GM18520 (cell line): ENCODE results near the gene DNM1.
"Not testable (repeated sequence)": the region's sequence is repeated elsewhere in the genome, so short reads cannot be mapped to it uniquely, and the experiment has no call there.

ENCODE experiments used
- ATAC-seq: cut with Tn5 transposase; IDR thresholded peaks from one replicate; pipeline ENCODE4 v1.9.1; 2021; ENCODE audit not compliant: unreplicated experiment

DNM1 gene

DNA sequence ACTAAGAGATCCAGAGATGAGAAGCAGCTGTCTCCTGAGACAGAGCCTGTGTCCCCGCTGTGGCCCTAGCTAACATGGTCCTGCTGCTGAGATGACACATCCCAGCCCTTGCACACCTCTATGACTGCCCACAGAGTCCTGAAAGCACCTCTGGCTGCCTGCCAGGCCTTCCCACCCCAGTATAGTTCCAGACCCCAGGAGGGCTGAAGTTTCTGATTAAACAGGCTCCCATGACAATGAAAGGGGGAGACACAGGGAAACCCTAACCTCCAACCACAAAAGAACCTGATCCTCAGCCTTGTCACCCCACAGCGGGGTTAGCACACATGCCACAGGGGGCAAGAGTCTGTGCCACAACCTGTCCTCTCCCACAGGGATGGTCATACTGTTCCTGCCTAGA, 27.5 kb upstream of the DNM1 start:
- no peak for ATAC-seq

DNA sequence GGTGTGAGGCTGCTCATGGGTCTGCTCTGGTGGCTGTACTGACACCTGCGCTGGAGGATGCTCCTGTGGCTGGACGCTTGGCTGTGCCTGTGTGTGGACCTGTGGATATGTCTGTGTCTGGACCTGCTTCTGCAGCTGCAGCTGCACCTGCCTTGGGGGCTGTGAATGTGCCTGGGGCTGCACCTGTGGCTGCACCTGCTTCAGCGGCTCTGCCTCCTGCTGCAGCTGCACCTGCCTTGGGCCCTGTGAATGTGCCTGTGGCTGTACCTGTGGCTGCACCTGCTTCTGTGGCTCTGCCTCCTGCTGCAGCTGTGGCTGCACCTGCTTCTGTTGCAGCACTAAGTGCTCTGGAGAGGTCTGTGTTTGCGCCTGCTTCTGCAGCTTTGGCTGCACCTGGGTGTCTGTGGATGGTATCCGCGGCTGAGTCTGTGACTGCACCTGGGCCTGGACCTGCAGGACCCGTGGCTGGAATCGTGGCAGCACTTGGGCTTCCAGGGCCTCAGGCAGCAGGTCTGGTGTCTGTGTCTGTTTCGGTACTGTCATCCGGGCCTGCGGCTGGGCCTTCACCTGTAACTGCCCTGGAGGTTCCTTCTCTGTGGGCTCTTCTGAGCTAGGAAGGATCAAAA, 24.3 kb upstream of the DNM1 start:
- ATAC-seq: no peak

DNA sequence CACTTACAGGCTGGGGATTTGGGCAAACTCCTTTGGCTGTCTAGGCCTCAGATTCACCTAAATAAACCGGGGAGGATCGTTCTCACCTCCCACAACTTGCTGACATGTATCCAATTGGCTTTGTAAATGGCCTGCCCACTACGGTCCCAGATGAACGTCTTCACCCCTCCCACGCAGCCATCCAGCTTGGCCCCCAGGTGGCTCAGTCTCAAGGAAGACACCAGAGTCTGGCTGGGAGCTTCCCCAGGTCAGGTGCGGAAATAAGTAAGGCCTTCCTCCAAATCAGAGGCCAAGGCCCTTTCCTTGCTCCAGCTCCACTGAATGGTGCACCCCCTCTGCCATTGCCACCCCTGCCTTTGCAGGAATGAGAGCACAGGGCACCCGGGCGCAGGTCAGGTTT, 23.2 kb upstream of the DNM1 start:
- no peak for ATAC-seq

DNA sequence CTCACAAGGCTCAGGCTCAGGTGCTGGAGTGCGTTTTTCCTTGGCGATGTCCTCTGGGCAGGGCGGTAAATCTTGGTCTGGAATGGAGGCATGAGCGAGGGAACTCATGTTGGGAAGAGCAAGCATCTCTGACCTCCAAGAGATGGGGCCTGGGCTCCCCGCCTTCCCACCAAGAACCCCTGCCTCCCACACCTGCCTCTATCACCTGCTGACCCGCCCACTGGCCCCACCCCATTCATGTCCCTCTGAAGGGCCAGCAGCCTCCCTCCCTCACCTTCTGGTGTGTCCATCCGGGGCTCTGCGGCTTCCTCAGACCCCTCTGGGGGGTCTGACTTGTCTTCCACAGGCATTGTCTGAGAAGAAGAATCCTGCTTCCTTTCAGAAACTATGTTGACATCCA, 22.7 kb upstream of the DNM1 start:
- ATAC-seq: no peak

DNA sequence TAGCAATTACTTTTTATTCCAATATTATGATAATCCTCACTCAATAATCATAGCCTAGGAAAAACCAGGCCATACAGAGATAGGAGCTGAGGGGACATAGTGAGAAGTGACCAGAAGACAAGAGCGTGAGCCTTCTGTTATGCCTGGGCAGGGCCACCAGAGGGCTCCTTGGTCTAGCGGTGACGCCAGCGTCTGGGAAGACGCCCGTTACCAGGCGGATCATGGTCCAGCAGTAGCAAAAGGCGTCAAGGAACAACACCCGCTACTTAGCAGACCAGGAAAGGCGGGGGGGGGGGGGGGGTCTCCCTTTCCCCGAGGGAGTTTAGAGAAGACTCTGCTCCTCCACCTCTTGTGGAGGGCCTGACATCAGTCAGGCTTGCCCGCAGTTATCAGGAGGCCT, 21.7 kb upstream of the DNM1 start:
- ATAC-seq: not testable (repeated sequence)

DNA sequence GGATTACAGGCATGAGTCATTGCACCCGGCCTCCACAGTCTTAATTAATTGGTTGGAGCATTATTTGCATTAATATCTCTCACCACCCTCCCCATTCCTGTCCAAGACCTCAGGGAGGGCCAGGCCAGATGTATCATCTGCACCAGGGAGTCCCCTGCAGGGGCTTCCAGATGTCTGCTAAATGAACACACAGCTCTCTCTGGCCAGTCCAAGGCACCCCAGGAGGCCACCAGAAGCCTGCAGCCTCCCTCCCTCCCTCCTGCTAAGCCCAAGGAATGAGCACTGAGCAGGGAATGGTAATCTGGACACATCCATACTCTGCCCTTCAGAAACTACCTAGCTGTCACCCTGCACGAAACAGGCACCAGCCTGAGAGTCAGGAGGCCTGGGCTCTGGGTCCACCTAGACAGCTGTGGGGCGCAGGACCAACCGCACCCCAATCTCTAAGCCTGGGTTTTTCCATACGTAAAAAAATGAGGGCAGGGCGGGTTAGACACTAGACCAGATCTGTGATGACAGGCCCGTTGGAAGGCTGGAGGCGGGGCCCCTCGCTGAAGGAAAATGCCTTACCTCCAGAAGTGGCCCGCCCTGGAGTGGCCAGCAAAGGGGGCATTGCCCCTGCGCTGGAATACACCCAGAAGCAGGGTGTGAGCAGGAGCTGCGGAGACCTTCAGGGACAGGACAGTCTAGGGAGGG, 20.1 kb upstream of the DNM1 start:
- ATAC-seq: no peak

DNA sequence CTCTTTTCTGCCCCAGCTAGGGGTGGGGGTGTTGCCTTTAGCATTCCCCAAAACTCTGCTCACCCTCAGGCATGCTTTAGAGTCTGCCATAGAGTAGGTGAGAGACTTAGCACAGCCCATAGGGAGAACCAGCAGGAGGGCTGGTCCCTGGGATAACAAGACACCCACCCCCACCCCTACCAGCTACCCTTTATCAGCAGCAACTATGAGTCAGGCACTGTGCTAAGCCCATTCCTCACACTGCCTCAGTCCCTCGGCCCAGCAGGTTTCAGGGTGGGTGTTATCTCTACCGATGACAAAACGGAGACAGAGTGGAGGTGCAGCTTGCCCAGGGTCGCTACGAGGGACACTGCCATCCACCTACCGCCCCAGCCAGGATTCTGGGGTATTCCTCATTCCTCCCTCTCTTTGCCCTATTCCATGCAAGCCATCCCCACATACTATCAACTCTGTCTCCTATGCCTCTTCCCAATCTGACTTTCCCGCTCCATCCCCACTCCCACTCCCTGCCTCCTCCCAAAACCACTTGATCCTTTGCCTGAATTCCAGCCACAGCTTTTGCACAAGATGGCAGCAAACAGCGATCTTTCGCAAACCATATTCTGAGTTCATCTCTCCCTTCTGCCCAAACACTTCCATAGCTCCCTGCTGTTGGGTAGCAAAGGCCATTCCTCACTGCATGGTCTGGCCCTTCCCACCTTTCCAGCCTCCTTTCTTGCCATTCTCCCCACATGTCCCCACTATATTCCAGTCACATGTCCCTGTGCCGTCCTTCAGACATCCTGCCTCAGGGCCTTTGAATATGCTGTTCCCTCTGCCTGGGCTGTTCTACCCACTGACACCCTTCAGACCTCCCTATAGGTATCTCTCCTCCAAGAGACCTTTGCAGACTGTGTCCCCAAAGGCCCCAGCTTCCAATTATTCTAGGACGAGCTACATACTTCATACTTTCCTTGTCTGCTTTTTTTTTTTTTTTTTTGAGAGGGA, 16.9 kb upstream of the DNM1 start:
- ATAC-seq: no peak

DNA sequence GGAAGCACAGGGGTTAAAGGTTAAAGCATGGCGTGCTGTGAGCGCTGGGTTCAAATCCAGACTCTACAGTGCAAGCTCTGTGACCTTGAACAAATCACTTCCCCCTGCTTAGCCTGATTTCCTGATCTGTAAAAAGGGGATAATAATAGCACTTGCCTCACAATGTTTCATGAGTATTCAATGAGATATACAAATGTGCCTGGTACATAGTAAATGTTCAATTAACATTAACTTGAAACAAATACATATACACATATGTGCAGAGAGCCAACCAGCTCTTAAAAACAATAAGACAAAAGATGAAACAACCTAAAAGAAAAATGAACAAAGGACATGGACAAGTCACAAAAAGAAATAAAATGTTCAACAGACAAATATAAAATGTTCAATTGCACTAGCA, 15.8 kb upstream of the DNM1 start:
- no peak for ATAC-seq

DNA sequence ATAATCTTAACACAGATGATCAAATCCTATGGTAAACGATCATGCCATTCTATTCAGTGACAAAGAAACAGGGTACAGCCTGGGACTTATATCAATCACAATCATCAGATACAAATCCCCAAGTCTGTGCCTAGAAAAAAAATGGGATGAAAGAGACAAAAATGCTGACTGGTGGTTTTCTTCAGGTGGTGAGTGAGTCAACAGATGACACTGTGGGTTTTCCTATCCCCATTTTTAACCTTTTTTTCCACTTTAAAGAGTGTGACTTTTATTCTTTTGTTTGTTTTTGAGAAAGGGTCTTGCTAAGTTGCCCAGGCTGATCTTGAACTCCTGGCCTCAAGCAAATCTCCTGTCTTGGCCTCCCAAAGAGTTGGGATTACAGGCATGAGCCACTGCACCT, 15.0 kb upstream of the DNM1 start:
- no peak for ATAC-seq

DNA sequence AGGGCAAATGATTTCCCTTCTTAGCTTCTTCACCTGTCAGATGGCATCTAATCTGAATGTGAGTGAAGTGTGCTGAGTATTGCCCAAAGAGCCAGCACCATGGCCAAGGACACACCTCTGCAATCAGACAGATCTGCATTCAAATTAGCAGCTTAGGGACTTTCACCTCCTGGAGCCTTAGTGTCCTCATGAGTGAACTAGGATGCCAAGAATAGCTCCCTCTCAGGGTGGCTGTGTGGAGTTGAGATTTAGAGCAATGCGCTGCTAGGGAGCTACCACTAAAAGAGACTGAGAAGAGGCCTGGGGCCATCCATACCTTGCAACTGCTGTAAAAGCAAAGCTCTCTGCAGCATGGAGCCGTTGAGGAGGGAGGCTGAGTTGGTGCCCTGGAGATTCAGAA, 13.2 kb upstream of the DNM1 start:
- no peak for ATAC-seq

DNA sequence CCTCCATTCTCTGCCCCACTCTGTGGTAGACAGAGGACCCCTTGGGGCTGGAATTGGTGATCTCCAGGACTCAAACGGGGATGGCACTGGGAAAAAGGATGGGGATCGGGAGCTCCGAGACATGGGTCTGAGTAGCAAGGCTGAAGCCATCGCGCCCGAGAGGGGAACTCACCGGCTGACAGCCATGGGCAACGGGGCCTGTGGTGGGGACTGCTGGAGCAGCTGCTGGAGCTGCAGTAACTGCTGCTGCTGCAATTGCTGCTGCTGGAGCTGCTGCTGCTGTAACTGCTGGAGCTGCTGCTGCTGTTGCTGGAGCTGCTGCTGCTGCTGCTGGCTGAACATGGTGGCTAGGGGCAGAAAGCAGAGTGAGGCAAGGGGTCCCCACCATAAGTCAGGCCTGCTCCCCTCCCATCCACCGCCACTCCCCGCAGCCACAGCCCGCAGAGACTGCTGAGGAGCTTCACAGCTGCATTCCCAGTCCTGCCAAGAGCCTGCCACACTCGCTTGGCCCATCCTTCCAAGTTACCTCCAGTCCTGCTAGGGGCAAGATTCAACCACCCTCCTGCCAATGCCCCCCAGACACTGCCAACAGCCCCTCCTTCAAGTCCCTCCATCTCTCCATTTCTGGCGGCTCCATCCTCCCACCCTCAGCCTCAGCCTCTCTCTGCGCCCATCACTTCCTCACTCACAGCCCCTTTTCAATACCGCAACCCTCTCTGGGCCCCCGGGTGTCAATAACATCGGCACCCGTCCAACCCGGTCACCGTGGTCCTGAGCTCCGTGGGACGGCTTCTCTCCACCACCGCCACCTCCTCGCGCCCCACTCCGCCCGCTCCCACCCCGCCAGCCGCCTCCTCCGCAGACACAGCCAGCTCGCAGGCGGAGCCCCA, 12.4 kb upstream of the DNM1 start:
- ATAC-seq: no peak

DNA sequence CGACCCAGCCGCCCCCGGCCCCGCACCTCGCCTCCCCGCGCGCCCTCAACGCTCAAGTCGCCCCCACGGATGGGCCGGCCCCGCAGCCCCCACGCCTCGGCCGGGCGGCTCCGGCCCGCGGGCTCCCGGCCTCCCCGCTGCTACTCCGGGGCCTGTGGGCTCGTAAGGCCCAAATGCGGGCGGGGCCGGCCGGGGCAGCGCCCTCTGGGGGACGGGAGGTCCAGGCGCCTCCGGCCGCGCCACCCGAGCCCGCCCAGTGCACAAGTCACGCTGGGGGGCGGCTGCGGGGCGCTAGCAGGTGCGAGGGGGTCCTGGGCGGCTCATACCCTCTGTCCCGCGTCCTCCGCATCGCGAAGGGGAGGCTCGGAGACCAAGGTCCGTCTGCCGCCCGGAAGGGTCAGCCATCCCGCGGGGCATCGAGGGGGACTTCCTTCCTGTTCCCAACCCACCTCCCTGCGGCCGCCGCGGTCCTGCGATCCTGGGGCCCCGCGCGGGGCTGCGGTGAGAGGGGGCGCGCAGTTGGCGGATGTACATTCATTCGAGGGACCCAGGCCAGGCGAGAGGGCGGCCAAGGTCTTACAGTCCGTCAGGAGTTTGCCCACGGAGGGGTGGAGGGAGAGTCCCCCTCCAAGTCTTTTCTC, 11.7 kb upstream of the DNM1 start, which contains the start of gene CIZ1:
Gene CIZ1 (minus strand): TSS at position 167 of the 641 bp plus-strand sequence. CDS start 715 bp downstream, outside the sequence.
- peak; percentile 75 for ATAC-seq

DNA sequence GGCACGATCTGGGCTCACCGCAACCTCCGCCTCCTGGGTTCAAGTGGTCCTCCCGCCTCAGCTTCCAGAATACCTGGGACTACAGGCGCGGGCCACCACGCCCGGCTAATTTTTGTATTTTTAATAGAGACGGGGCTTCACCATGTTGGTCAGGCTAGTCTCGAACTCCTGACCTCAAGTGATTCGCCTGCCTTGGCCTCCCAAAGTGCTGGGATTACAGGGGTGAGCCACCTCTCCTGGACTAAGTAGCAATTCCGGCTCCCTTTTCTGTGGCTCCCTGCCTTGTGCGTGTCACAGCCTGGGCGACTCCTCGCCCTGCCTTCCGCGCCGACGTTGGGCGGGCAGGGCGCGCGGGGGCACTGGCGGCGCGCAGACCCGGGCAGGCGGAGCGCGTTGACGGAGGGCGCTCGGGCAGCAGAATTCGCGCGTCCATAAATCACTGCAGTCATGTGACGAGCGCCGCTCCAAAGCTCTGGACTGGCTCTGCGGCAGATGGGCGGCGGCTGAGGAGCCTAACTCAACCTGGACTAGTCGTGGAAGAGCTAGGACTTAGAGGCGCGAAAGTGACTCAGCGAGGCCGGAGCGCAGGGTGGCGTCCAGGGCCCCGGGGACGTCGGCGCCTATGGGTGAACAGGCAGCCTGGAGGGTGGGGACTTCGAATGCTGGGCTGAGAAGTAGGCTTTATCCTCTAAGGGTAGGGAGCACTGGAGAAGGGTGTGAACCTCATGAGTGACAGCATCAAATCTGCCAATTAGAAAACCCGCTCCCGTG, 10.4 kb upstream of the DNM1 start:
- ATAC-seq: no peak

DNA sequence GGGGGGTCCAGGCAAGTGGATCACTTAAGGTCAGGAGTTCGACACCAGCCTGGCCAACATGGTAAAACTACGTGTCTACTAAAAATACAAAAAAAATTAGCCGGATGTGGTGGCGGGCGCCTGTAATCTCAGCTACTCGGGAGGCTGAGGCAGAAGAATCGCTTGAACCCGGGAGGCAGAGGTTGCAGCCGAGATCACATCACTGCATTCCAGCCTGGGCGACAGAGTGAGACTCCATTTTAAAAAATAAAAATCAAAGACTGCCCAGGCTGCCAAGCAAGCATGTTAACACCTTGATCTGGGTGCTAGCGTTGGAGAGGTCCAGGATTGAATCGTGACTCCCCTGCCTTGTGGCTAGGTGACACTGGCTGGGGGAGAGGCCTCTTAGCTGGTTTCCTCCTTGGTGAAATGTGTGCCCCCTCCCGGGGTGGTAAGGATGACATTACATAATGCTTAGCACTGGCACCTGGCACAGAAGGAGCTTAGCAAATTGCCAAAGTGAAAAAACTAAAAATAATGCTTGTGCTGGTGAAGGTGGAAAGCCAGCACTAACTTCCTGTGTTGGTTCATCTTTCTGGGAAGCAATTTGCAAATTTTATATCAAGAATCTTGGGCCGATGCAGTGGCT, 9.6 kb upstream of the DNM1 start:
- no peak for ATAC-seq

DNA sequence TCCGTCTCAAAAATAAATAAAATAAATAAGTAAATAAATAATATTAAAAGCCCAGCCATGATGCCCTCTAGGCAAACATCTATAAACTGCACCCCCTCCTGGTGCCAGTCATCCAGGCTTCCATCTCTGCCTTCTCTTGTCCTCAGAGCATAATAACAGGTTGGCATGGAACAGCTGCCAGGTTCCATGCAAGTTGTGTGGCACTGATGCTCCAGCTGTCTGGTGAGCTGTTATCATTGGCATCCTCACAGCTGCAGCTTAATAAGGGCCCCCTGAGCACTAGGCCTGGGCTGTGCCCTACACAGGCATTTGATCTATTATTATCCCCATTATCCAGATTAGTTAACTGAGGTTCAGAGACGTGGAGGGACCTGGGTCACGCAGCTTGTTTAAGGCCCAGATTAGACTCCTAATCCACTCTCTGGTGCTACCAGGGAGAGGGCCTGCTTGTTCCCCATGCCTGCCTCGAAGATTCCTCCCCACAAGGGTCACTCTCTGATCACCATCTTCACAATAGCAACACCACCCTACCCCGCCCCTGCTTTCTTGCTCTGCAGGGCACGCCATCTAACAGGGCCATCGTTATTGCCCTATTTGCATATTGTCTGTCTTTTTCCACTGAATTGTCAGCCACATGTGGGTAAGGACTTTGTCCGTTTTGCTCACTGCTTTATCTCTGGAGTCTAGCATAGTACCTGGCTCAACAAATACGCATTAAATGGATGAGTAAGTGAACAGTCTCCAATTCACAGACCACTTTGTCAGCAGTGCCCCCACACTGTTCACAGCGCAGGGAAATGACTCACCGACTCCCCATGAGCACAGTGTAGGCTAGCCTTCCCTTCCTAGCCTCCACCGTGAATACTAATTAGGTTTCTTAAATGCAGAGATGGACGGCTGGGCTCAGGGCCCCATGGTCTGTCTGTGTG, 1.5 kb upstream of the DNM1 start:
- ATAC-seq: no peak

DNA sequence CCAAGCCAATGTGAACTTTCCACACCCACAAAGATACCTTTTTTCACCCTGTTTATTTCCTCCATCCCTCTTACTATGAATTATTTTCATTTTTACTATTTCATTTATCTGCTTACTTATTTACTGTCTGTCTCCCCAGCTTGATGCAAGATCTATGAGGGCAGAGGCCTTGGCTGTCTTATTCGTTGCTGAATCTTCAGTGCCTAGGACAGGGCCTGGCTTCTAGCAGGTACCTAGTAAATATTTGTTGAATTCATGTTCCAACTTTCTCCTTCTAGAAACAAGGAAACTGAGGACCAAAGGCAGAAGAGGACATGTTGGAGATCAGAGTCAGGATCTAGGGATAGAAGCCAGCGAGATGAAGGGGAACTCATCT, 543 bp upstream of the DNM1 start:
- ATAC-seq: no peak

DNA sequence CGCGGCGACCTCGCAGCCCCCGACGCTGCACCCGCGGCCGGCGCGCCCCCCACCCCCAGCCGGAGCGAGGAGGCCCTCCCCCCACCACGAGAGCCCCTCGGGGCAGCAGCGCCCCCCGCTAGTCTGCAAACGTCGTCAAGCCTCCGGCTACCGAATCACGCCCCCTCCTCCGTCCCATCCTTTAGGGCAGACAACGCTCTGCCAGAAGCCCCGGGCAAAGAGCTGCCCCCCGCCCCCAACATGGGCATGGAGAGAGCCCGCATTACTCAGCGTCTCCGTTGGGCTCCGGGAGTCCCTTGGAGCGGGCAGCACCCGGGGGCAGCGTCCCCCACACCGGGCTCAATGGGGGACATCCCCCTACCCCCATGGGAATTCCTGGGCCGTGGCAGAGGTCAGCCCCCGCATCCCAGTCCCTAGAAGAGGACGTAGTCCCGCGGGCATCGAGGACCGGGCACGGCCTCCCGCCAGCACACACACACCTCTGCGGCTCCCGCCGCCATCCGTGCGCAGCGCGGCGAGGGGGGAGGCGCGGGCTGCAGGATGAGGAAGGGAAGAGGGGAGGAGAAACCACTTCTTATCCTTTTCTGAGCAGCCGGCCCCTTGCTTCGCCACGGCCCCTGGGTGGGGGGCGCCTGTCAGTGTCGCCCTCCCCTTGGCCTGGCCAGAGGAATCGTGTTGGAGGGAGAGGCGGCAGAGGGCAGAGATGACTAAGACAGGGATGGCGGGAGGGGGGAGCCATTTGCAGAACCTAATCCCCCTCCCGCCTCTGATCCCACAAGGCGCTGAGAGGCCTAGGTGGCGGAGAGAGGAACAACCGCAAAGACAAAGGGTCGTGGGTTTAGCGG, 750 bp downstream of the DNM1 start:
- ATAC-seq: no peak
